ENCODE results near the gene C1QTNF9B.

DNA sequence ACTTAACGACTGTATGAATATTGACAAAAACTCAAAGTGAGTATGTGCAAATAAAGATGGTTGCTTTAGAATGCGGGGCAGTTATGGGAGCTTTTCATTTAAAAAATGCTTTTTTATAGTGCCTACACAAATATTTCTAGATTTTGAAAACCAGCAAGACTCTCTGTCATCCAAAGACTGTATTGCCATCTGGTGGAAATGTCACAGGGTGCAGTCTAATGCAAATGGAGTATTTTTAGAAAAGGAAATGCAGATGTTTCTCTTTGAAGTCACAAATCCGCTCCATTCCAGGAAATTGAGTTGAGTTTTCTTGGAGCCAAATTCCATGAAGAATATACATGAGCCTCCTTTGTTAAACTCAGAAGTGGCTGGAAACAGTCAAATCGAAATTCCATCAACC is 2.3 kb upstream of the C1QTNF9B start:
- TF ChIP-seq, protein P1, sequence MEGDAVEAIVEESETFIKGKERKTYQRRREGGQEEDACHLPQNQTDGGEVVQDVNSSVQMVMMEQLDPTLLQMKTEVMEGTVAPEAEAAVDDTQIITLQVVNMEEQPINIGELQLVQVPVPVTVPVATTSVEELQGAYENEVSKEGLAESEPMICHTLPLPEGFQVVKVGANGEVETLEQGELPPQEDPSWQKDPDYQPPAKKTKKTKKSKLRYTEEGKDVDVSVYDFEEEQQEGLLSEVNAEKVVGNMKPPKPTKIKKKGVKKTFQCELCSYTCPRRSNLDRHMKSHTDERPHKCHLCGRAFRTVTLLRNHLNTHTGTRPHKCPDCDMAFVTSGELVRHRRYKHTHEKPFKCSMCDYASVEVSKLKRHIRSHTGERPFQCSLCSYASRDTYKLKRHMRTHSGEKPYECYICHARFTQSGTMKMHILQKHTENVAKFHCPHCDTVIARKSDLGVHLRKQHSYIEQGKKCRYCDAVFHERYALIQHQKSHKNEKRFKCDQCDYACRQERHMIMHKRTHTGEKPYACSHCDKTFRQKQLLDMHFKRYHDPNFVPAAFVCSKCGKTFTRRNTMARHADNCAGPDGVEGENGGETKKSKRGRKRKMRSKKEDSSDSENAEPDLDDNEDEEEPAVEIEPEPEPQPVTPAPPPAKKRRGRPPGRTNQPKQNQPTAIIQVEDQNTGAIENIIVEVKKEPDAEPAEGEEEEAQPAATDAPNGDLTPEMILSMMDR (conservative IDR thresholded peaks at IDR 0.05; ENCODE audit: low read depth in 2 of 2) = peak; percentile 35 to 48
- no peak for TF ChIP-seq POLR2AphosphoS5 (IDR thresholded peaks at IDR 0.05; ENCODE audit: low read depth)
- no peak for TF ChIP-seq CREB1 (CRISPR knock-in tag; IDR thresholded peaks at IDR 0.05; ENCODE audit: low read depth)
- TF ChIP-seq EZH2 (IDR thresholded peaks at IDR 0.05; ENCODE audit: low read depth, unreplicated experiment) = no peak
- no peak for TF ChIP-seq JUNB (IDR thresholded peaks at IDR 0.05; ENCODE audit: unreplicated experiment)

Data from GM23338 (cell line).